GM12892 (cell line): ENCODE data around the gene IFNAR2.

Experiments
- DNase-seq: peaks from one replicate; pipeline ENCODE4 v3.0.0; 2011; ENCODE audit not compliant: insufficient read length
- FAIRE-seq: peaks from 2 replicates; lab custom pipeline; 2011; peaks lifted over from hg19 to GRCh38; lab: Jason Lieb, UNC
- POLR2A ChIP-seq: IDR thresholded peaks from 2 replicates; pipeline ENCODE4 v1.6.1; 2011; ENCODE audit warnings: low read depth, low read length, control low read depth
- POLR2AphosphoS5 ChIP-seq: IDR thresholded peaks from 2 replicates; pipeline ENCODE4 v1.6.1; 2011; ENCODE audit warnings: low read depth, low read length, control low read depth
- TAF1 ChIP-seq: IDR thresholded peaks from 2 replicates; pipeline ENCODE4 v1.6.1; 2011; ENCODE audit warnings: low read depth, mild to moderate bottlenecking, control low read depth, low read length, borderline replicate concordance

The IFNAR2 gene

GRCh38 chr21:33262921-33263320 is 33.2 kb downstream of the IFNAR2 start:
- TF ChIP-seq POLR2AphosphoS5 (no peak), TAF1 (no peak), POLR2A (no peak)
- FAIRE-seq (no peak), DNase-seq (no peak)

- DNase-seq (no peak), FAIRE-seq (no peak)
- TF ChIP-seq POLR2AphosphoS5 (0 out of 2 replicates have a peak, but pooled peaks have one; percentile 31), TAF1 (no peak)
These were observed 34.8 kb downstream of the IFNAR2 start for GRCh38 chr21:33264561-33264960.

- peak; percentile 85 for FAIRE-seq
- DNase-seq, result no peak
- TF ChIP-seq POLR2A, result no peak
- TF ChIP-seq TAF1, result no peak
- TF ChIP-seq POLR2AphosphoS5, result no peak; the same call in 1 of the 2 replicates
These were observed 35.9 kb downstream of the IFNAR2 start for GRCh38 chr21:33265664-33266049.

- FAIRE-seq, result peak; percentile 75
- peak; percentile 74 for DNase-seq
- TF ChIP-seq POLR2AphosphoS5, result peak; percentile 41
- no peak for TF ChIP-seq TAF1
- TF ChIP-seq POLR2A, result peak; percentile 66
These were observed 36.5 kb downstream of the IFNAR2 start, which contains the start of gene IL10RB for GRCh38 chr21:33266050-33266788. Gene IL10RB (plus strand): TSS chr21:33266367. CDS start chr21:33266466, 99 bp downstream.

GRCh38 chr21:33266789-33267135 is 37.0 kb downstream of the IFNAR2 start:
- DNase-seq, result no peak

GRCh38 chr21:33267250-33267649 is 37.5 kb downstream of the IFNAR2 start:
- FAIRE-seq, result no peak
- TF ChIP-seq POLR2AphosphoS5 (no peak; the same call in 1 of the 2 replicates), POLR2A (no peak), TAF1 (no peak)
- DNase-seq, result no peak

More at GRCh38 chr21:33266789-33267135, 37.0 kb downstream of the IFNAR2 start:
- FAIRE-seq, result peak; percentile 63
- 0 out of 2 replicates have a peak, but pooled peaks have one; percentile 37 for TF ChIP-seq POLR2A
- peak; percentile 61; the same call in 1 of the 2 replicates for TF ChIP-seq POLR2AphosphoS5
- no peak for TF ChIP-seq TAF1

GRCh38 chr21:33268393-33268736 is 38.6 kb downstream of the IFNAR2 start:
- TF ChIP-seq TAF1 (no peak), POLR2A (0 out of 2 replicates have a peak, but pooled peaks have one; percentile 3), POLR2AphosphoS5 (no peak; the same call in 1 of the 2 replicates)
- no peak for DNase-seq
- no peak for FAIRE-seq

- FAIRE-seq, result peak; percentile 94
- TF ChIP-seq POLR2AphosphoS5 (peak; percentile 48; the same call in 1 of the 2 replicates), TAF1 (no peak), POLR2A (peak; percentile 38; the same call in 1 of the 2 replicates)
- DNase-seq, result peak; percentile 40
These were observed 39.2 kb downstream of the IFNAR2 start for GRCh38 chr21:33268737-33269441.

- DNase-seq, result no peak
- FAIRE-seq, result no peak
These were observed 41.2 kb downstream of the IFNAR2 start for GRCh38 chr21:33270986-33271385.

GRCh38 chr21:33273044-33273443 is 43.3 kb downstream of the IFNAR2 start:
- TF ChIP-seq POLR2A (no peak), TAF1 (no peak), POLR2AphosphoS5 (no peak)
- no peak for FAIRE-seq
- DNase-seq, result no peak

More at GRCh38 chr21:33270986-33271385, 41.2 kb downstream of the IFNAR2 start:
- TF ChIP-seq POLR2A (no peak), POLR2AphosphoS5 (no peak), TAF1 (no peak)

GRCh38 chr21:33278721-33279120 is 49.0 kb downstream of the IFNAR2 start:
- DNase-seq (no peak), FAIRE-seq (no peak)
- TF ChIP-seq POLR2AphosphoS5 (no peak), POLR2A (no peak), TAF1 (no peak)

- DNase-seq, result no peak
- TF ChIP-seq POLR2AphosphoS5 (no peak), POLR2A (no peak), TAF1 (no peak)
- no peak for FAIRE-seq
These were observed 49.6 kb downstream of the IFNAR2 start for GRCh38 chr21:33279330-33279820.
